Activated T-cell treated with anti-CD3 and anti-CD28 coated beads, Interleukin-2, amount 50 U/mL, for 24 hours (primary cell): Measurements from ENCODE around the gene NHSL1.

Experiments
- DNase-seq: peaks from one replicate; pipeline ENCODE4 v3.0.0-alpha.2; 2020
- H3K27ac Mint-ChIP-seq: 2 replicates; pipeline ENCODE4 v1.8.0; 2020; ENCODE audit warnings: mild to moderate bottlenecking, mixed read lengths
- H3K27me3 Mint-ChIP-seq: 2 replicates; pipeline ENCODE4 v1.8.0; 2020; ENCODE audit warnings: mixed read lengths
- H3K36me3 Mint-ChIP-seq: 2 replicates; pipeline ENCODE4 v1.8.0; 2020; ENCODE audit warnings: low read depth, mixed read lengths
- H3K4me1 Mint-ChIP-seq: 2 replicates; pipeline ENCODE4 v1.8.0; 2020; ENCODE audit warnings: low read depth, mixed read lengths
- H3K4me3 Mint-ChIP-seq: 2 replicates; pipeline ENCODE4 v1.8.0; 2020; ENCODE audit warnings: mild to moderate bottlenecking, moderate library complexity, mixed read lengths
- H3K9me3 Mint-ChIP-seq: 2 replicates; pipeline ENCODE4 v1.8.0; 2020; ENCODE audit warnings: mixed read lengths

The NHSL1 gene

DNA sequence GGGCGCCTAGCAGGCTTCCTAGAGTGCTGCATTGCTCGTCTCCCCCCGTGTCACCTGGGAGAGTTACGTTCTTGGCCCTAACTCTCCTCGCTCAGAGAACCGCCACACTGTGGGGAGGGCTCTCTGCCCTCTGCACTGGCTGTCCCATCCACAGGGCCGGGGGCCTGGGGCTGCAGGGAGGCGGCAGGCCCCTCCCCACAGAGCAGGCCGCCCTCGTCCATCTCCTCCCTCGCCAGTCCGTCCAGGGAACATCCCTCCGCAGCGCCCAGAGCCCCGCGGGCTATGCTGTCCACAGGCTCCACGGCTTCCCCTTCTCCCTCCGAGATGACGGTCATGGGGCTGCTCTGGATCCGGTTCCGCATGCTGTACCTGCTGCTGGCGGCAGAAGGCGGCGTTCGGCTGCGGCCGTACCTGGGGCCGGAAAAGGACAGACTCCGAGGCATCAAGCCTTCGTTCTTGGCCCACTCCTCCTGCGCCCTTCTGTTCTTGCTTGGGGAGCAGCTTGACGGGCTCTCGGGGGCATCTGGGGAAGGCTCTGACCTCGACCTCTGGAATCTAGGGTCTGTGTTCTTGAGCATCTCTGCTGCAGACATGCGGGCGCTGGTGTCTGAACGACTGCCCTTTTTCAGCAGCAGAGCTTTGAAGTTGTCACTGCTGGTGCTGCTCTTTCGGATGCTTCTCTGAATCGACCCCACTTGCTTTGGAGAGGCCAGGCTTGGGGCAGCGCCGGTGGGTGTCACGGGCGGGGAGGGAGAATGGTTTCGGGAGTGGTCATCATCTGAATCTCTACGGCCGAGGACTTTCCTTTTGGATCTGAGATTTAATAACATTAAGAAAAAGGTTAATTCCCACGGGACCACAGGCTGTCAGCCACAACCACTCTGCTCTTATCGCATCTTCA is 75.0 kb downstream of the NHSL1 start:
- no peak for DNase-seq
- Mint-ChIP-seq H3K4me1 (peaks cover 2% of the 10 kb centered on the region), H3K4me3 (no peak overlapping the region), H3K27me3 (peaks cover under 1% of the 10 kb centered on the region), H3K9me3 (no peaks in the 10 kb centered on the region), H3K27ac (no peak overlapping the region), H3K36me3 (no peaks in the 10 kb centered on the region)

GRCh38 chr6:138422861-138423260 is 76.4 kb downstream of the NHSL1 start:
- Mint-ChIP-seq H3K4me1 (peaks cover 5% of the 10 kb centered on the region), H3K9me3 (no peaks in the 10 kb centered on the region), H3K4me3 (no peak overlapping the region), H3K27ac (no peak overlapping the region), H3K36me3 (peaks cover 7% of the 10 kb centered on the region), H3K27me3 (no peaks in the 10 kb centered on the region)
- DNase-seq, result no peak

- Mint-ChIP-seq H3K9me3 (no peaks in the 10 kb centered on the region), H3K4me1 (peaks cover 8% of the 10 kb centered on the region), H3K27ac (no peak overlapping the region), H3K36me3 (peaks cover 7% of the 10 kb centered on the region), H3K27me3 (no peaks in the 10 kb centered on the region), H3K4me3 (no peak overlapping the region)
- DNase-seq, result no peak
Measured at GRCh38 chr6:138421608-138422007, 77.7 kb downstream of the NHSL1 start.

- H3K9me3 Mint-ChIP-seq, result no peaks in the 10 kb centered on the region
- no peaks in the 10 kb centered on the region for H3K27me3 Mint-ChIP-seq
- DNase-seq, result no peak
- H3K4me3 Mint-ChIP-seq, result no peak overlapping the region
- peaks cover 7% of the 10 kb centered on the region for H3K36me3 Mint-ChIP-seq
- H3K27ac Mint-ChIP-seq, result no peak overlapping the region
- H3K4me1 Mint-ChIP-seq, result peaks cover 8% of the 10 kb centered on the region
Measured at GRCh38 chr6:138421089-138421488, 78.2 kb downstream of the NHSL1 start.

DNA sequence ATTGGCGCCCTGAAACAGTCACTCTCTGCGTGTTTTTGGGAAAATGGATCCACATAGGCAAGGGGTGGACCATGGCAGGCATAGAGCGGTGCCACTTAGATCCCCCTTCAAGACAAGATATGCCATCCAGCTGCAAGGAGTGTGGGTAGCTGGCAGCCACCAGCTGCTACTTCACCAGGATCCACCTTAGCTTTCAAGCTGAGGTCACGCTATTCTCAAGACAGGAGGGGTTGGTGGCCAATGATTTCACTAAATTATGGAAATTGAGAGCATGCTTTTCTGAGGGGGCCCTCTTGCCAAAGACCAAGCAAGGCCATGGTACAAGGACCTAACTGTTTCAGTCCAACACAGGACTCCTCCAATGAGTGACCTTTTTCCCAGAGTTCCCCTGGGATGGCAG is 78.9 kb downstream of the NHSL1 start:
- DNase-seq, result no peak
- no peak overlapping the region for H3K27ac Mint-ChIP-seq
- no peaks in the 10 kb centered on the region for H3K27me3 Mint-ChIP-seq
- H3K36me3 Mint-ChIP-seq, result peaks cover 7% of the 10 kb centered on the region
- H3K9me3 Mint-ChIP-seq, result no peaks in the 10 kb centered on the region
- peaks cover 8% of the 10 kb centered on the region for H3K4me1 Mint-ChIP-seq
- H3K4me3 Mint-ChIP-seq, result no peak overlapping the region

GRCh38 chr6:138419766-138420165 is 79.5 kb downstream of the NHSL1 start:
- no peaks in the 10 kb centered on the region for H3K9me3 Mint-ChIP-seq
- H3K4me3 Mint-ChIP-seq, result no peak overlapping the region
- H3K27ac Mint-ChIP-seq, result no peak overlapping the region
- no peaks in the 10 kb centered on the region for H3K27me3 Mint-ChIP-seq
- H3K4me1 Mint-ChIP-seq, result peaks cover 8% of the 10 kb centered on the region
- peaks cover 7% of the 10 kb centered on the region for H3K36me3 Mint-ChIP-seq
- no peak for DNase-seq

DNA sequence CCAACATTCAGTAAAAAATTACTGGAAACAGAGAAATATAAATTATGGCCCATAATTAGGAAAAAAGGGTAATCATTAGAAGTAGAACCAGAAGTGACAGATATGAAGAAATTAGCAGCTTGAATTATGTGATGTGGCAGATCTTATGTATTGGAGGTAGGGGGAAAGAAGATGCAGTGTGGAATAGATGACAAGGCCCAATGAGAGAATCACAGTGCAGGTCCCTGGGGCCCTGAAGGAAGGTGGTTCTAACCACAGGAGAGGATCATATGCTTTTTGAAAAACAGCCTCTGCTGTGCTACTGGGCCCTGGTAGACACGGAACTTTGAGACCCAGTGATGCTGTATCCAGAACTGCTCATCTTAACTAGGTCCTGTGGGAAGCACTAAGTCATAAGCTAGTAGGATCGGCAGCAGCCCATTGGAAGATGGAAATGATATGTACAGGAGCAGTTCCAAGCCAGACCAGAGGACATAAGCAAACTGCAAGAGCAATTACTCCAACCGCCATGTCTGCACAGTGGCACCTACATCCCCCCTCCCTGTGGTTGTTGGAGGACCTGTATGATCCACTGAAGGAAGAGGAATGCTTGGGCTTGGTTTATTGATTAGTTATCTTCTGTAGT is 81.1 kb downstream of the NHSL1 start:
- Mint-ChIP-seq H3K4me1 (peaks cover 8% of the 10 kb centered on the region), H3K36me3 (peaks cover 14% of the 10 kb centered on the region), H3K9me3 (no peaks in the 10 kb centered on the region), H3K27ac (no peak overlapping the region), H3K27me3 (no peaks in the 10 kb centered on the region), H3K4me3 (no peak overlapping the region)
- no peak for DNase-seq

DNA sequence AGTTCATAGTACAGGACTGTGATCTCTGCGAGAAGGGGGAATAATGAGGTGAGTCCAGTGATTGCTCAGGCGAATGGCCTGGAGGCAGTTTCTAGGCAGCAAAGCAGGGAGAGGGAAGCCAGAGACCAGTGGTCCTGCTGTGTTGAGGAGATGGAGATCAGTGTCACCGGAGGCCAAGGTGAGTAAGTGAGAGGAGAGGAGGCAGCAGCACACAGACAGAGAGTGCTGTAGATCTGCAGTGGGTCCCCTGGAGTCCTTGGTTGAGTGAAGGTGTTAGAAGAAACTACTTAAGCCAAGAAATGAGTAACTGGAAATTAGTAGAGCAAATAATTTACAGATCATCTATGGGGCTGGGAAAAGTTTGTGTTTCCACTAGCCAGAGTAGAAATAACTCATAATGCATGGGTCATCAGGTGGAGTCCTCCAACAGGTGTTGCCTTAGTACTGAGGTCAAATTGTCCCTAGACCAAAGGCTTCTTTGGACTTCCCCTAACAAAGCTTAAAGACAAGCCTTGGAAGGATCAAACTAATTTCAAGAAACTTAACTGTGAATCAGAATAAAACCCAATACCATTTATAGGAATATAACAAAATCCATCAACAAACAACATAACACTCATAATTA is 81.7 kb downstream of the NHSL1 start:
- Mint-ChIP-seq H3K9me3 (no peaks in the 10 kb centered on the region), H3K27ac (no peak overlapping the region), H3K4me3 (no peak overlapping the region), H3K27me3 (no peaks in the 10 kb centered on the region), H3K4me1 (peaks cover 5% of the 10 kb centered on the region), H3K36me3 (peaks cover 19% of the 10 kb centered on the region)
- no peak for DNase-seq

DNA sequence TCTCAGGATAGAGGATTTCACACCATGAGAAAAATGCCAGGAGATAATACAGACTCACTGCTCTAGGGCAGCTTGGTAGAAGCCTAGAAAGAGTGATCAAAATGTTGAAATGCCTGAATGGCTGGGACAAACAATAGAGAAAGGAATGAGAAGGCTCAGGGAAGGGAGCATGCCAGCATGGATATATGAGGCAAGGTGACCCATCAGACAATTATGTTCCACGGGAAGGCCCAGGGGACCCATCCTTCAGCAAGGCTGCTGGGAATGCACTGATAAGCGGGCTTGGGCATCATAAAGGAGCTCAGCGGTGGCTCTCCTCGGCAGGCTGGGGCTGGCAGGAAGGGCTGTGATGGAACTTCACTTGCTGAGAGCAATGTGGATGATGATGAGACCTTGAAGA is 83.1 kb downstream of the NHSL1 start:
- no peak overlapping the region for H3K4me3 Mint-ChIP-seq
- no peaks in the 10 kb centered on the region for H3K9me3 Mint-ChIP-seq
- peaks cover 24% of the 10 kb centered on the region for H3K36me3 Mint-ChIP-seq
- peaks cover 12% of the 10 kb centered on the region for H3K4me1 Mint-ChIP-seq
- H3K27me3 Mint-ChIP-seq, result no peaks in the 10 kb centered on the region
- no peak for DNase-seq
- no peak overlapping the region for H3K27ac Mint-ChIP-seq

DNA sequence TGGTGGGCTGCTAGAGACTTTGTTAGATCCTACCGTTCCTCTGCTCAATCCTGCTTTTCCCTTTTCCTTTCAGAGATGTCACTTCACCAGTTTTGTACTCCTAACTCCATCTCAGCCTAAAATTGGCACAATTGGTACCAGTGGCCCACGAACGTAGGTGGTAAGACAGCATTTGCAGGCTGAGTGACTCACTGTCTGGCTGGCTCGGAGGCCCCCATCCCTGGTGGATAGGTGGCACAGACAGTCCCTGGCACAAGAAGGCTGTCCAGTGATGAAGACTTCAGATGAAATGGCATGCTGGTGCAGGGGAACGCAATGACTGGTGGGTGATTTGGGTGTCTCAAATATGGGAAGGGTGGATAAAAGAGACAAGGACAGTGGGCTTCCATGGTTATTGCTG is 84.2 kb downstream of the NHSL1 start:
- no peaks in the 10 kb centered on the region for H3K9me3 Mint-ChIP-seq
- peaks cover 18% of the 10 kb centered on the region for H3K4me1 Mint-ChIP-seq
- peaks cover 24% of the 10 kb centered on the region for H3K36me3 Mint-ChIP-seq
- H3K4me3 Mint-ChIP-seq, result no peak overlapping the region
- no peak overlapping the region for H3K27ac Mint-ChIP-seq
- H3K27me3 Mint-ChIP-seq, result no peaks in the 10 kb centered on the region
- DNase-seq, result no peak

DNA sequence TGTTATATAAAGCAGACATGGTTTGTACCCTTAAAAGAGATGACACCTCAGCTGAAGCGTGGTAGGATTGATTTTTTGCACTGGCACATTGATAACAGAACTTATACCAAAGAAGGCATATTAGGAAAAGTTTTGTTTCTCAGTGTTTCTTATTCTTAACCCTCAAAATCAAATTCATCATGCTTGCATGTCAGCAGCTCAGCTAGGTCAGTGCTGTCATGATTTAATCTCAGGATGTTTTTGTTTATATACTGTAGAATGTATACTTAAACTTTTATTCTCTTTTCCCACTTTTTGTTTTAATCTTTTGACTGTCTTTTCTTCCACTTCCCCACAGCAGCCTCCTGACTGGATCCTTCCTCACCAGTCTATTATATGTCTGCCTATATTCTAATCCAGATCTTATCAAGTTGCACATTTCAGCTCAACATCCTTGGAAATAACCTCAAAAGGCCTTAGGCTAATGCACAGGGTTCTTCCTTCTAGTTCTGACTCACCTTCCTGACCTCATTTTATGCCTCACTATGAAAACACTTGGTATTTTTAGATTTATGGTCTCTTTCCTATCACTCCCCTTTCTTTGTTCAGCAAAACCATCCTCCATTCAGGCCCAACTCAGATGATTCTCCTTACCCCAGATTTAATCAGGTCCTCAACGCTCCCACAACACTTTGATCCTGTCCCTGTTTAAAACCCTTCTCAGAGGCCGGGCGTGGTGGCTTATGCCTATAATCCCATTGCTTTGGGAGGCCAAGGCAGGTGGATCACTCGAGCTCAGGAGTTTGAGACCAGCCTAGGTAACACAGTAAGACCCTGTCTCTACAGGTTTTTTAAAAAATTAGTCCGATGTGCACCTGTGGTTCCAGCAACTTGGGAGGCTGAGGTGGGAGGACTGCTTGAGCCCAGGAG is 88.1 kb downstream of the NHSL1 start:
- H3K36me3 Mint-ChIP-seq, result peaks cover 30% of the 10 kb centered on the region
- H3K4me3 Mint-ChIP-seq, result no peak overlapping the region
- no peaks in the 10 kb centered on the region for H3K9me3 Mint-ChIP-seq
- peak overlapping the region; percentile 66 for H3K27ac Mint-ChIP-seq
- peaks cover 12% of the 10 kb centered on the region for H3K4me1 Mint-ChIP-seq
- DNase-seq, result no peak
- H3K27me3 Mint-ChIP-seq, result no peaks in the 10 kb centered on the region

DNA sequence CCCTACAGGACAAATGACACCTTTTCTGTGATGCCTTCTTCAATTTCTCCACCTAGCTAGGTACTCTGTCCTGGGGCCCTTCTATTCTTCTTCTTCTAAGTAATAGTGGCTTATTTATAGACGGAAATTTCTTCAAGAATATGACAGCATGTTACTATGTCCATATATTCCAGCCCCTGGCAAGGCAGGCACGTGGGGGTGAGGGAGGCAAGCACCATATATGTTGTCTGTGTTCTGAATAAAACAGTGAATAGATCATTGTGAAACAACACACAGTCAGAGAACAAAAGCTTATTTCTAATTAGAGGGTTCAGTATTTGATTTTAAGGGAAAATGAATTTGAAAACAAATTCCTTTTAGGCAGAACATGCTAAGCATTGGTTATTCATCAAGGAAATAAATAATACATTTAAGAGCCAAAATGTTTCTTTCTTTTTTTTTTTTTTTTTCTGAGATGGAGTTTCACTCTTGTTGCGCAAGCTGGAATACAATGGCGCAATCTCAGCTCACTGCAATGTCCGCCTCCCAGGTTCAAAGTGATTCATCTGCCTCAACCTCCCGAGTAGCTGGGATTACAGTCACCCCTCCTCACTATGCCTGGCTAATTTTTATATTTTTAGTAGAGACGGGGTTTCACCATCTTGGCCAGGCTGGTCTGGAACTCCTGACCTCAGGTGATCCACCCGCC is 89.1 kb downstream of the NHSL1 start:
- peaks cover 30% of the 10 kb centered on the region for H3K36me3 Mint-ChIP-seq
- H3K4me1 Mint-ChIP-seq, result peaks cover 12% of the 10 kb centered on the region
- no peaks in the 10 kb centered on the region for H3K27me3 Mint-ChIP-seq
- no peak overlapping the region for H3K4me3 Mint-ChIP-seq
- H3K9me3 Mint-ChIP-seq, result no peaks in the 10 kb centered on the region
- H3K27ac Mint-ChIP-seq, result no peak overlapping the region
- no peak for DNase-seq

DNA sequence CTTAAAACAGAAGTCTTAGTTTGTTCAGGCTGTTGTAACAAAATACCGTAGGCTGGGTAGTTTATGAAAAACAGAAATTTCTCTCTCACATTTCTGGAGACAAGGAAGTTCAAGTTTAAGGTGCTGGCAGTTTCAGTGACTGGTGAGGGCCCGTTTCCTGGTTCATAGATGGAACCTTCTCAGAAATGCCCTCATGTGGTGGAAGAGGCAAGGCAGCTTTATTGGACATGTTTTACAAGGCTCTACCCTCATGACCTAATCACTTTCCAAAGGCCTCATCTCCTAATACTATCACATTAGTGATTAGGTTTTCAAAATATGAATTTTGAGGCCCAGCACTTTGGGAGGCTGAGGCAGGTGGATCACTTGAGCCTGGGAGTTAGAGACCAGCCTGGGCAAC is 92.9 kb downstream of the NHSL1 start:
- no peak for DNase-seq
- peaks cover 14% of the 10 kb centered on the region for H3K36me3 Mint-ChIP-seq
- no peak overlapping the region for H3K4me3 Mint-ChIP-seq
- no peaks in the 10 kb centered on the region for H3K9me3 Mint-ChIP-seq
- H3K27me3 Mint-ChIP-seq, result peaks cover 6% of the 10 kb centered on the region
- peaks cover 17% of the 10 kb centered on the region for H3K4me1 Mint-ChIP-seq
- no peak overlapping the region for H3K27ac Mint-ChIP-seq
